ENCODE measurements around the gene RIMBP2. TPM values are rescaled to one million over a fixed set of nuclear protein-coding genes. Genes with fewer than 3 reads are reported as not detected.

RIMBP2 gene
- total RNA-seq, 1 experiment from 2014 or later = not detected

GRCh38 chr12:130566446-130567155 lies 149.5 kb downstream of the RIMBP2 start:
- BruUV-seq (replicated peaks) = no TSS peak
- Mint-ChIP-seq H3K36me3 (ENCODE audit: insufficient read depth, unreplicated experiment) (no peaks in the 10 kb centered on the region), H3K27me3 (ENCODE audit: insufficient read depth, unreplicated experiment) (no peaks in the 10 kb centered on the region), H3K9me3 (ENCODE audit: unreplicated experiment) (peaks cover 27% of the 10 kb centered on the region), H3K4me3 (ENCODE audit: unreplicated experiment) (no peak overlapping the region), H3K27ac (ENCODE audit: low read depth, unreplicated experiment) (no peak overlapping the region), H3K4me1 (ENCODE audit: insufficient read depth, unreplicated experiment) (no peaks in the 10 kb centered on the region)
- CTCF ChIA-PET = no interaction called here
- DNase-seq (ENCODE audit: unreplicated experiment) = no peak
- TF ChIP-seq, protein P1, sequence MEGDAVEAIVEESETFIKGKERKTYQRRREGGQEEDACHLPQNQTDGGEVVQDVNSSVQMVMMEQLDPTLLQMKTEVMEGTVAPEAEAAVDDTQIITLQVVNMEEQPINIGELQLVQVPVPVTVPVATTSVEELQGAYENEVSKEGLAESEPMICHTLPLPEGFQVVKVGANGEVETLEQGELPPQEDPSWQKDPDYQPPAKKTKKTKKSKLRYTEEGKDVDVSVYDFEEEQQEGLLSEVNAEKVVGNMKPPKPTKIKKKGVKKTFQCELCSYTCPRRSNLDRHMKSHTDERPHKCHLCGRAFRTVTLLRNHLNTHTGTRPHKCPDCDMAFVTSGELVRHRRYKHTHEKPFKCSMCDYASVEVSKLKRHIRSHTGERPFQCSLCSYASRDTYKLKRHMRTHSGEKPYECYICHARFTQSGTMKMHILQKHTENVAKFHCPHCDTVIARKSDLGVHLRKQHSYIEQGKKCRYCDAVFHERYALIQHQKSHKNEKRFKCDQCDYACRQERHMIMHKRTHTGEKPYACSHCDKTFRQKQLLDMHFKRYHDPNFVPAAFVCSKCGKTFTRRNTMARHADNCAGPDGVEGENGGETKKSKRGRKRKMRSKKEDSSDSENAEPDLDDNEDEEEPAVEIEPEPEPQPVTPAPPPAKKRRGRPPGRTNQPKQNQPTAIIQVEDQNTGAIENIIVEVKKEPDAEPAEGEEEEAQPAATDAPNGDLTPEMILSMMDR (IDR thresholded peaks at IDR 0.05; ENCODE audit: unreplicated experiment) = no peak
- POLR2A ChIA-PET = no interaction called here
- intact Hi-C loops (cut with micrococcal nuclease) = no loop called here

DNA sequence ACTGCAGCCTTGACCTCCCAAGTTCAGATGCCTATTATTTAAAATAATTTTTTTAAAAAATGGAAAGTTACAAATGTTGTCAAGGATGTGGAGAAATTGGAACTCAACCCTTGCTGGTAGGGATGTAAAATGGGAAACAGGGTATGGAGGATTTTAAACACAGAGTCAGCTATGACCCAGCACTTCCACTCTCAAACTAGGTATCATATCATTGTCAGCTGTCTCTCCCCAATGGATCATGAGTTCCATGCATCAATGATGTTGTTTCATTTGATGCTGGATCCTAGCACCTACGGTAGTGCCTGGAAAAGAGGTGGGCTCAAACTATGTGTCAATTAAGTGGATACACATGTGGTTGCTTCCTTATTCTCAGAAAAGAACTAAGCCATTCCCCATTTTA lies 150.9 kb downstream of the RIMBP2 start:
- ChIA-PET POLR2A (no interaction called here), CTCF (no interaction called here)
- TF ChIP-seq, protein P1 (IDR thresholded peaks at IDR 0.05; ENCODE audit: unreplicated experiment) = no peak
- Mint-ChIP-seq H3K4me3 (ENCODE audit: unreplicated experiment) (no peak overlapping the region), H3K9me3 (ENCODE audit: unreplicated experiment) (peaks cover 27% of the 10 kb centered on the region), H3K27me3 (ENCODE audit: insufficient read depth, unreplicated experiment) (no peaks in the 10 kb centered on the region), H3K4me1 (ENCODE audit: insufficient read depth, unreplicated experiment) (no peaks in the 10 kb centered on the region), H3K36me3 (ENCODE audit: insufficient read depth, unreplicated experiment) (no peaks in the 10 kb centered on the region), H3K27ac (ENCODE audit: low read depth, unreplicated experiment) (no peak overlapping the region)
- intact Hi-C loops (cut with micrococcal nuclease) = no loop called here
- DNase-seq (ENCODE audit: unreplicated experiment) = no peak
- BruUV-seq (replicated peaks) = no TSS peak

DNA sequence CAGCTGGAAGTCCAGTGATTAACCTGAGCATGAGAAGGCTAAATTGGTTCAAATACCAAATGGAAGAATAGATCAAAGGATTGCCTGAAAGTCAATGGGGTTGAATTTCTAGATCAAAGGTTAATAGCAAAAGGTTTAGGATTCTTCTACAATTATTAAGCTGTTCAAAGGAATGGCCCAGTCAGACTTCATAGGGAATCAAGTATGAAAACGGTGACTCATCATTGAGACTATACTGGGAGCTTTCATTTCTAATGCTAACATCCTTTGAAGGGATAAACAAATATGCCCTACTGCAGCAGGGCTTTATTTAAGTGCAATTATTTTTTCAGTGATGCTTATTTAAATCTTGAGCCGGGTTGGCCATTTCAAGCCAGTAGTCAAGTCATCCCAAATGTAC lies 152.8 kb downstream of the RIMBP2 start:
- CTCF ChIA-PET = interaction anchor here (0.5 to 1.2 kb wide), 2 partner anchors 11 to 539 kb away, joined by 3 to 4 read pairs; no protein-coding TSS in a partner anchor
- BruUV-seq (replicated peaks) = no TSS peak

DNA sequence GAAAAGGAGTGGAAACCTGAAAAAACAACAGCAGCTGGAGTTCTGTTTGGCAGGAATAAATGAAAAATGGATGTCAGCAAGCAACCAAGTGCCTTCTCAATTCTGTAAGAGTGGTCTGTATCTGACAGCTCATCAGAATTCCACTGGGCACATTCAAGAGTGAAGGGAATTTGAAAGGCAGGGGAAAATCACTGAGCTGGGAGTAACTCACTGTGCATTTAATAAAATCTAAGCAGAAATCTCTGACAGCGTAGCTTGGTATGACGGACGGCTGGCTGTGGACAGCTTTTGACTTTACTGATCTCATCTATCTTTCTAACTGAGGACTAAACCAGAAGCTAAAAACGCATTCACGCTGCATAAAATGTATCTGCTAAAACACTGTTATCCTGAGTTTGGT lies 153.4 kb downstream of the RIMBP2 start:
- Mint-ChIP-seq H3K27me3 (ENCODE audit: insufficient read depth, unreplicated experiment) (no peaks in the 10 kb centered on the region), H3K36me3 (ENCODE audit: insufficient read depth, unreplicated experiment) (no peaks in the 10 kb centered on the region), H3K4me1 (ENCODE audit: insufficient read depth, unreplicated experiment) (no peaks in the 10 kb centered on the region), H3K27ac (ENCODE audit: low read depth, unreplicated experiment) (no peak overlapping the region), H3K9me3 (ENCODE audit: unreplicated experiment) (peaks cover 27% of the 10 kb centered on the region), H3K4me3 (ENCODE audit: unreplicated experiment) (no peak overlapping the region)
- ChIA-PET CTCF (interaction anchor here (1.2 kb wide), 1 partner anchor 11 kb away, joined by 4 read pairs; no protein-coding TSS in a partner anchor), POLR2A (interaction anchor here (0.6 kb wide), 1 partner anchor 1210 kb away, joined by 3 read pairs; no protein-coding TSS in a partner anchor)
- intact Hi-C loops (cut with micrococcal nuclease) = no loop called here
- BruUV-seq (replicated peaks) = no TSS peak
- DNase-seq (ENCODE audit: unreplicated experiment) = no peak
- TF ChIP-seq, protein P1 (IDR thresholded peaks at IDR 0.05; ENCODE audit: unreplicated experiment) = no peak

More for the DNA sequence above, 152.8 kb downstream of the RIMBP2 start:
- no peaks in the 10 kb centered on the region for H3K4me1 Mint-ChIP-seq (ENCODE audit: insufficient read depth, unreplicated experiment)
- no peaks in the 10 kb centered on the region for H3K36me3 Mint-ChIP-seq (ENCODE audit: insufficient read depth, unreplicated experiment)
- POLR2A ChIA-PET = no interaction called here
- no peak for DNase-seq (ENCODE audit: unreplicated experiment)
- peaks cover 27% of the 10 kb centered on the region for H3K9me3 Mint-ChIP-seq (ENCODE audit: unreplicated experiment)
- intact Hi-C loops (cut with micrococcal nuclease) = no loop called here
- H3K27me3 Mint-ChIP-seq (ENCODE audit: insufficient read depth, unreplicated experiment) = no peaks in the 10 kb centered on the region
- no peak overlapping the region for H3K27ac Mint-ChIP-seq (ENCODE audit: low read depth, unreplicated experiment)
- no peak overlapping the region for H3K4me3 Mint-ChIP-seq (ENCODE audit: unreplicated experiment)
- TF ChIP-seq, protein P1 (IDR thresholded peaks at IDR 0.05; ENCODE audit: unreplicated experiment) = no peak

All from MCF 10A (cell line).